GM12874 (cell line): ENCODE data around the gene NTM.

ENCODE experiments used
- TF ChIP-seq, protein P1 (sequence below): IDR thresholded peaks from 2 replicates; pipeline ENCODE4 v1.5.1; 2011; ENCODE audit warnings: low read depth, mild to moderate bottlenecking, control low read depth, low read length, moderate library complexity; ENCODE audit not compliant: insufficient read depth

NTM gene

GRCh38 chr11:132251061-132251460 is 880.6 kb downstream of the NTM start:
- TF ChIP-seq, protein P1, sequence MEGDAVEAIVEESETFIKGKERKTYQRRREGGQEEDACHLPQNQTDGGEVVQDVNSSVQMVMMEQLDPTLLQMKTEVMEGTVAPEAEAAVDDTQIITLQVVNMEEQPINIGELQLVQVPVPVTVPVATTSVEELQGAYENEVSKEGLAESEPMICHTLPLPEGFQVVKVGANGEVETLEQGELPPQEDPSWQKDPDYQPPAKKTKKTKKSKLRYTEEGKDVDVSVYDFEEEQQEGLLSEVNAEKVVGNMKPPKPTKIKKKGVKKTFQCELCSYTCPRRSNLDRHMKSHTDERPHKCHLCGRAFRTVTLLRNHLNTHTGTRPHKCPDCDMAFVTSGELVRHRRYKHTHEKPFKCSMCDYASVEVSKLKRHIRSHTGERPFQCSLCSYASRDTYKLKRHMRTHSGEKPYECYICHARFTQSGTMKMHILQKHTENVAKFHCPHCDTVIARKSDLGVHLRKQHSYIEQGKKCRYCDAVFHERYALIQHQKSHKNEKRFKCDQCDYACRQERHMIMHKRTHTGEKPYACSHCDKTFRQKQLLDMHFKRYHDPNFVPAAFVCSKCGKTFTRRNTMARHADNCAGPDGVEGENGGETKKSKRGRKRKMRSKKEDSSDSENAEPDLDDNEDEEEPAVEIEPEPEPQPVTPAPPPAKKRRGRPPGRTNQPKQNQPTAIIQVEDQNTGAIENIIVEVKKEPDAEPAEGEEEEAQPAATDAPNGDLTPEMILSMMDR, result no peak

- TF ChIP-seq, protein P1, result no peak
Observed at GRCh38 chr11:132253469-132254264, 883.3 kb downstream of the NTM start.

- TF ChIP-seq, protein P1, result no peak
Observed at GRCh38 chr11:132254906-132255305, 884.5 kb downstream of the NTM start.

DNA sequence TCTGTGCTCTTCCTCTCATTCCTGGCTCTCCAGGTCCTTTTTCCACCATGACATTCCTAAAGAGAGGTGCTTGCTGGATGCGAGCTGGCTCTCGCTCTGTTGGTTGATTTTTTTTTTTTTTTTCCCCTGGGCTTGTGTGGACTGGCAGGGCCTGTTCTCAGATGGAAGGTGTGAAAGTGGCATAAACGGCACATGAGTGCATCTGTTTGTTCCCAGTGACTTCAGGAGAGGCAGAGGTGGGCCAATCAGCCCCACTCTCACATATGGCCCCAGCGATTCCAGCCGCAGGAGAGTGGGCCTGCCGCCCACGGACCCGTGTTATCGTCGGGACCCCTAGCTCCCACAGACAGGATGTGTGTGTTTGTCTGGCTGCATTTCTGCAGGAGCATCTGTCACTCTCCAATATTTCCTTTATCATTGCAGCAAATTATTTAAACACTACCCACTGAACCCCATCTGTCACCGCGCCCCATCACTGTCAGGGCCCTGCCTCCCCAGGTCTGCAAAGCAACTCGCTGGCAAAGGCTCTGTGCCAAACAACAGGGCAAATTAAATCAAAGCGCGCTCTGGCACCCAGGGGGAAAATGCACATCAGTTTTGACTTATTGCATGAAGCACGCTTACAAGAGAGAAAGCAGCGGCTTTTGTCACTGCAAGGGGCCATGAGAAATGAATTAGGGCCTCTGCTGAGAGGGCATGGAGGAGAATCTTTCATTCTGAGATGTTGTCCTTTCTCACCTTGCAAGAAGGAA is 886.3 kb downstream of the NTM start:
- TF ChIP-seq, protein P1, result no peak

DNA sequence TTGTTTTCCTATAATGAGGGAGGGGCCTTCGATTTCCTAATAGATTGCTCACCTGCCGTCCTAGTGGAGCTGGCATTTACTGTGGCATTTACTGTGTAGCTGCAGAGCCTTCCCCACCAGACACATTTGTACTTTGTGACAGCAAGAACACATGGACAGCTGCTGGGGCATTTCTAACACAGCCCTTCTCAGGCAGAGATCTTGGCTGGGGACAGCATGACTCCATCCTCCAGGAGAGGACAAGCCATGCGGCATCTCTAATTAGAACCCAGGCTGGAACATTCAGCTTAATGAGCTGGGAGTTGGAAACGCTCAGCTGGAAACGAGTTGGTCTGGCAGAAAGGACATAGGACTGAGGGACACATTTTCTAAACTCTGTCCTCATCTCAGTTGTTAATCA is 887.5 kb downstream of the NTM start:
- TF ChIP-seq, protein P1, result no peak

GRCh38 chr11:132258875-132259274 is 888.5 kb downstream of the NTM start:
- TF ChIP-seq, protein P1, result no peak

DNA sequence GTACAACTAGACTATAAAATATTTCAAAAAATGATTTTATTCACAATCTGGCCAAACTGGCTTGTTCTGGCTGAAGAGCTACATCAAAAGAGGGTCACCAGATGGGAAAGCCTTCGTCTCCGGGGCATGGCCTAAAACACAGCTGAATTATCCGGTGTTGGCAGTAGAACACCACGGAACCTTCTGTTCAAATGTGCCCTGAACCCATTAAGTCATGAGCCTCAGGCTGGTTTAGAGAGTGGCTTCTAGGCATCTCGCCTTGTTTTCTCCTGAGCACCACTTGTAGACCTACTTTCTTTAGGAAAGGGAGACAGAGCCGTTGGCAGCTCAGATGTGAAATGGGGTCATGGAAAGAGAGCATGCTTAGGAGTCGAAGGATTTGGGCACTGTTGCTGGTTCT is 890.2 kb downstream of the NTM start:
- TF ChIP-seq, protein P1, result no peak
